HEK293 (cell line): ENCODE measurements around the gene CSMD2.

ENCODE experiments used
- CTCF ChIA-PET: fragments of 350-600 bp; formaldehyde crosslinking; extraction: SDS; loops from one replicate; lab custom pipeline; 2021; ENCODE audit warnings: antibody characterized with exemption; lab: Yijun Ruan, JAX
- POLR2A ChIA-PET: fragments of 300-600 bp; formaldehyde crosslinking; extraction: SDS; loops from one replicate; lab custom pipeline; 2020; ENCODE audit warnings: antibody characterized with exemption, inconsistent platforms; lab: Yijun Ruan, JAX
- H3K27ac ChIP-seq: fragments of 200-500 bp; sonication (Bioruptor generic); 2 replicates; pipeline ENCODE4 v1.5.1; 2014; ENCODE audit warnings: low read depth, low read length, control low read depth, inconsistent platforms; ENCODE audit errors: extremely low read depth
- H3K36me3 ChIP-seq, 2 experiments: fragments of 200-500 bp in 1 of 2; sonication (Bioruptor generic) in 1 of 2; 1 replicate in 1 of 2; 2 replicates in 1 of 2; pipeline ENCODE4 v1.5.1; 2014 to 2017; ENCODE audit warnings: inconsistent platforms in 2 of 2, low read length in 2 of 2; ENCODE audit not compliant: control insufficient read depth in 2 of 2, insufficient read depth in 1 of 2
- H3K4me1 ChIP-seq: fragments of 200-500 bp; sonication (Bioruptor generic); 2 replicates; pipeline ENCODE4 v1.5.1; 2014; ENCODE audit warnings: mild to moderate bottlenecking, low read length, inconsistent platforms; ENCODE audit not compliant: control insufficient read depth, insufficient read depth
- H3K4me3 ChIP-seq: 2 replicates; pipeline ENCODE4 v1.5.1; 2011; ENCODE audit warnings: low read depth, mild to moderate bottlenecking, control low read depth, low read length, moderate library complexity
- H3K9me3 ChIP-seq: fragments of 200-500 bp; sonication (Bioruptor generic); 2 replicates; pipeline ENCODE4 v1.5.1; 2014; ENCODE audit warnings: low read depth, low read length, inconsistent platforms; ENCODE audit not compliant: control insufficient read depth, insufficient read depth
- GLI2 ChIP-seq: fragments of 450-650 bp; formaldehyde crosslinking; IDR thresholded peaks from 2 replicates; pipeline ENCODE4; 2017; ENCODE audit warnings: missing biosample characterization, missing genetic modification characterization, low read depth, borderline replicate concordance
- ZBTB1 ChIP-seq: fragments of 450-650 bp; formaldehyde crosslinking; IDR thresholded peaks from 2 replicates; pipeline ENCODE4 v1.5.1; 2016; ENCODE audit warnings: missing biosample characterization, missing genetic modification characterization
- ZNF19 ChIP-seq: fragments of 450-650 bp; formaldehyde crosslinking; IDR thresholded peaks from 2 replicates; pipeline ENCODE4; 2016; ENCODE audit warnings: missing biosample characterization, missing genetic modification characterization, low read depth
- ZNF211 ChIP-seq: fragments of 450-650 bp; formaldehyde crosslinking; IDR thresholded peaks from 2 replicates; pipeline ENCODE4 v1.5.1; 2016; ENCODE audit warnings: low read depth, missing biosample characterization, missing genetic modification characterization
- ZNF544 ChIP-seq: fragments of 450-650 bp; formaldehyde crosslinking; IDR thresholded peaks from 2 replicates; pipeline ENCODE4 v1.5.0; 2017; ENCODE audit warnings: missing biosample characterization, missing genetic modification characterization
- ZNF830 ChIP-seq: fragments of 450-650 bp; IDR thresholded peaks from 2 replicates; pipeline ENCODE4 v1.5.0; 2018; ENCODE audit warnings: missing biosample characterization, missing genetic modification characterization, low read depth, mild to moderate bottlenecking, moderate library complexity
- ZSCAN23 ChIP-seq: fragments of 450-650 bp; formaldehyde crosslinking; IDR thresholded peaks from 2 replicates; pipeline ENCODE4 v1.5.1; 2016; ENCODE audit warnings: missing biosample characterization, missing genetic modification characterization
- TF ChIP-seq, protein P1 (sequence below): fragments of 450-650 bp; formaldehyde crosslinking; IDR thresholded peaks from 2 replicates; pipeline ENCODE4 v1.5.1; 2016; ENCODE audit warnings: missing biosample characterization, missing genetic modification characterization, borderline replicate concordance
- TF ChIP-seq, protein P2 (sequence below): fragments of 450-650 bp; formaldehyde crosslinking; IDR thresholded peaks from 2 replicates; pipeline ENCODE4 v1.5.1; 2017; ENCODE audit warnings: missing biosample characterization, mild to moderate bottlenecking, missing genetic modification characterization, moderate library complexity
- TF ChIP-seq, protein P3 (sequence below): fragments of 450-650 bp; formaldehyde crosslinking; IDR thresholded peaks from 2 replicates; pipeline ENCODE4 v1.5.1; 2016; ENCODE audit warnings: missing biosample characterization, missing genetic modification characterization
- TF ChIP-seq, protein P4 (sequence below): fragments of 450-650 bp; formaldehyde crosslinking; IDR thresholded peaks from 2 replicates; pipeline ENCODE4 v1.5.1; 2016; ENCODE audit warnings: missing biosample characterization, missing genetic modification characterization, low read depth
- TF ChIP-seq, protein P5 (sequence below): fragments of 450-650 bp; formaldehyde crosslinking; IDR thresholded peaks from 2 replicates; pipeline ENCODE4 v1.5.1; 2016; ENCODE audit warnings: missing biosample characterization, missing genetic modification characterization
- TF ChIP-seq, protein P6 (sequence below): fragments of 450-650 bp; formaldehyde crosslinking; conservative IDR thresholded peaks from 2 replicates; pipeline ENCODE4 v1.5.1; 2016; ENCODE audit warnings: low read depth, missing biosample characterization, missing genetic modification characterization

CSMD2 gene

DNA sequence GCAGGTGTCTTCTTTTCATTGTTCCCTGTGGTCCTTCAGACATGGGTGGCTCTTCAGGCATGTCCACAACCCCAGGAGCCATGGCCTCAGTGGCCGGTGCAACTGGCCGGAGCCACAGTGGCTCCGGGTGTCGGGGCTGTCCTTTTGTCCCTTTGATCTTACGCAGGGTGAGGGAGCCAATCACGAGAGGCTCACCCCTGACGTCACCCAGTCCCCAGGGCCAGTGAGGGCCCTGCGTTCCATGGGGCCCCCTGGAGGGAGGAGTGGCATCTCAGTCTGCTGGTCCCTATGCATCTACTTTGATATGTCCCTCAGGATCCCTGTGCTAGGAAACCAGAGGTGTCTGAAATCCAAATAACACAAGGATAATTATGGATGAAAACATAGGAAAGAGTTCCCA lies 663.3 kb downstream of the CSMD2 start:
- ChIA-PET CTCF (no interaction called here), POLR2A (no interaction called here)
- H3K27ac ChIP-seq, result no peak overlapping the region
- H3K4me3 ChIP-seq, result no peak overlapping the region
- peaks cover 0 to 18% of the 10 kb centered on the region in 2 experiments; a peak in 1 of 3 replicates for H3K36me3 ChIP-seq
- no peaks in the 10 kb centered on the region for H3K9me3 ChIP-seq
- TF ChIP-seq ZNF211 (tag by site-specific recombination) (no peak), ZNF544 (tag by site-specific recombination) (no peak), GLI2 (tag by site-specific recombination) (no peak), ZNF19 (tag by site-specific recombination) (no peak), ZNF830 (no peak), ZSCAN23 (tag by site-specific recombination) (no peak), ZBTB1 (tag by site-specific recombination) (no peak)
- TF ChIP-seq, protein P1, sequence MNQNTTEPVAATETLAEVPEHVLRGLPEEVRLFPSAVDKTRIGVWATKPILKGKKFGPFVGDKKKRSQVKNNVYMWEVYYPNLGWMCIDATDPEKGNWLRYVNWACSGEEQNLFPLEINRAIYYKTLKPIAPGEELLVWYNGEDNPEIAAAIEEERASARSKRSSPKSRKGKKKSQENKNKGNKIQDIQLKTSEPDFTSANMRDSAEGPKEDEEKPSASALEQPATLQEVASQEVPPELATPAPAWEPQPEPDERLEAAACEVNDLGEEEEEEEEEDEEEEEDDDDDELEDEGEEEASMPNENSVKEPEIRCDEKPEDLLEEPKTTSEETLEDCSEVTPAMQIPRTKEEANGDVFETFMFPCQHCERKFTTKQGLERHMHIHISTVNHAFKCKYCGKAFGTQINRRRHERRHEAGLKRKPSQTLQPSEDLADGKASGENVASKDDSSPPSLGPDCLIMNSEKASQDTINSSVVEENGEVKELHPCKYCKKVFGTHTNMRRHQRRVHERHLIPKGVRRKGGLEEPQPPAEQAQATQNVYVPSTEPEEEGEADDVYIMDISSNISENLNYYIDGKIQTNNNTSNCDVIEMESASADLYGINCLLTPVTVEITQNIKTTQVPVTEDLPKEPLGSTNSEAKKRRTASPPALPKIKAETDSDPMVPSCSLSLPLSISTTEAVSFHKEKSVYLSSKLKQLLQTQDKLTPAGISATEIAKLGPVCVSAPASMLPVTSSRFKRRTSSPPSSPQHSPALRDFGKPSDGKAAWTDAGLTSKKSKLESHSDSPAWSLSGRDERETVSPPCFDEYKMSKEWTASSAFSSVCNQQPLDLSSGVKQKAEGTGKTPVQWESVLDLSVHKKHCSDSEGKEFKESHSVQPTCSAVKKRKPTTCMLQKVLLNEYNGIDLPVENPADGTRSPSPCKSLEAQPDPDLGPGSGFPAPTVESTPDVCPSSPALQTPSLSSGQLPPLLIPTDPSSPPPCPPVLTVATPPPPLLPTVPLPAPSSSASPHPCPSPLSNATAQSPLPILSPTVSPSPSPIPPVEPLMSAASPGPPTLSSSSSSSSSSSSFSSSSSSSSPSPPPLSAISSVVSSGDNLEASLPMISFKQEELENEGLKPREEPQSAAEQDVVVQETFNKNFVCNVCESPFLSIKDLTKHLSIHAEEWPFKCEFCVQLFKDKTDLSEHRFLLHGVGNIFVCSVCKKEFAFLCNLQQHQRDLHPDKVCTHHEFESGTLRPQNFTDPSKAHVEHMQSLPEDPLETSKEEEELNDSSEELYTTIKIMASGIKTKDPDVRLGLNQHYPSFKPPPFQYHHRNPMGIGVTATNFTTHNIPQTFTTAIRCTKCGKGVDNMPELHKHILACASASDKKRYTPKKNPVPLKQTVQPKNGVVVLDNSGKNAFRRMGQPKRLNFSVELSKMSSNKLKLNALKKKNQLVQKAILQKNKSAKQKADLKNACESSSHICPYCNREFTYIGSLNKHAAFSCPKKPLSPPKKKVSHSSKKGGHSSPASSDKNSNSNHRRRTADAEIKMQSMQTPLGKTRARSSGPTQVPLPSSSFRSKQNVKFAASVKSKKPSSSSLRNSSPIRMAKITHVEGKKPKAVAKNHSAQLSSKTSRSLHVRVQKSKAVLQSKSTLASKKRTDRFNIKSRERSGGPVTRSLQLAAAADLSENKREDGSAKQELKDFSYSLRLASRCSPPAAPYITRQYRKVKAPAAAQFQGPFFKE (tag by site-specific recombination), result no peak
- TF ChIP-seq, protein P2, sequence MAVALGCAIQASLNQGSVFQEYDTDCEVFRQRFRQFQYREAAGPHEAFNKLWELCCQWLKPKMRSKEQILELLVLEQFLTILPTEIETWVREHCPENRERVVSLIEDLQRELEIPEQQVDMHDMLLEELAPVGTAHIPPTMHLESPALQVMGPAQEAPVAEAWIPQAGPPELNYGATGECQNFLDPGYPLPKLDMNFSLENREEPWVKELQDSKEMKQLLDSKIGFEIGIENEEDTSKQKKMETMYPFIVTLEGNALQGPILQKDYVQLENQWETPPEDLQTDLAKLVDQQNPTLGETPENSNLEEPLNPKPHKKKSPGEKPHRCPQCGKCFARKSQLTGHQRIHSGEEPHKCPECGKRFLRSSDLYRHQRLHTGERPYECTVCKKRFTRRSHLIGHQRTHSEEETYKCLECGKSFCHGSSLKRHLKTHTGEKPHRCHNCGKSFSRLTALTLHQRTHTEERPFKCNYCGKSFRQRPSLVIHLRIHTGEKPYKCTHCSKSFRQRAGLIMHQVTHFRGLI, result no peak
- TF ChIP-seq, protein P3, sequence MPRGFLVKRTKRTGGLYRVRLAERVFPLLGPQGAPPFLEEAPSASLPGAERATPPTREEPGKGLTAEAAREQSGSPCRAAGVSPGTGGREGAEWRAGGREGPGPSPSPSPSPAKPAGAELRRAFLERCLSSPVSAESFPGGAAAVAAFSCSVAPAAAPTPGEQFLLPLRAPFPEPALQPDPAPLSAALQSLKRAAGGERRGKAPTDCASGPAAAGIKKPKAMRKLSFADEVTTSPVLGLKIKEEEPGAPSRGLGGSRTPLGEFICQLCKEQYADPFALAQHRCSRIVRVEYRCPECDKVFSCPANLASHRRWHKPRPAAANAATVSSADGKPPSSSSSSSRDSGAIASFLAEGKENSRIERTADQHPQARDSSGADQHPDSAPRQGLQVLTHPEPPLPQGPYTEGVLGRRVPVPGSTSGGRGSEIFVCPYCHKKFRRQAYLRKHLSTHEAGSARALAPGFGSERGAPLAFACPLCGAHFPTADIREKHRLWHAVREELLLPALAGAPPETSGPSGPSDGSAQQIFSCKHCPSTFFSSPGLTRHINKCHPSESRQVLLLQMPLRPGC (tag by site-specific recombination), result no peak
- TF ChIP-seq, protein P4, sequence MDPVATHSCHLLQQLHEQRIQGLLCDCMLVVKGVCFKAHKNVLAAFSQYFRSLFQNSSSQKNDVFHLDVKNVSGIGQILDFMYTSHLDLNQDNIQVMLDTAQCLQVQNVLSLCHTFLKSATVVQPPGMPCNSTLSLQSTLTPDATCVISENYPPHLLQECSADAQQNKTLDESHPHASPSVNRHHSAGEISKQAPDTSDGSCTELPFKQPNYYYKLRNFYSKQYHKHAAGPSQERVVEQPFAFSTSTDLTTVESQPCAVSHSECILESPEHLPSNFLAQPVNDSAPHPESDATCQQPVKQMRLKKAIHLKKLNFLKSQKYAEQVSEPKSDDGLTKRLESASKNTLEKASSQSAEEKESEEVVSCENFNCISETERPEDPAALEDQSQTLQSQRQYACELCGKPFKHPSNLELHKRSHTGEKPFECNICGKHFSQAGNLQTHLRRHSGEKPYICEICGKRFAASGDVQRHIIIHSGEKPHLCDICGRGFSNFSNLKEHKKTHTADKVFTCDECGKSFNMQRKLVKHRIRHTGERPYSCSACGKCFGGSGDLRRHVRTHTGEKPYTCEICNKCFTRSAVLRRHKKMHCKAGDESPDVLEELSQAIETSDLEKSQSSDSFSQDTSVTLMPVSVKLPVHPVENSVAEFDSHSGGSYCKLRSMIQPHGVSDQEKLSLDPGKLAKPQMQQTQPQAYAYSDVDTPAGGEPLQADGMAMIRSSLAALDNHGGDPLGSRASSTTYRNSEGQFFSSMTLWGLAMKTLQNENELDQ, result no peak
- TF ChIP-seq, protein P5, sequence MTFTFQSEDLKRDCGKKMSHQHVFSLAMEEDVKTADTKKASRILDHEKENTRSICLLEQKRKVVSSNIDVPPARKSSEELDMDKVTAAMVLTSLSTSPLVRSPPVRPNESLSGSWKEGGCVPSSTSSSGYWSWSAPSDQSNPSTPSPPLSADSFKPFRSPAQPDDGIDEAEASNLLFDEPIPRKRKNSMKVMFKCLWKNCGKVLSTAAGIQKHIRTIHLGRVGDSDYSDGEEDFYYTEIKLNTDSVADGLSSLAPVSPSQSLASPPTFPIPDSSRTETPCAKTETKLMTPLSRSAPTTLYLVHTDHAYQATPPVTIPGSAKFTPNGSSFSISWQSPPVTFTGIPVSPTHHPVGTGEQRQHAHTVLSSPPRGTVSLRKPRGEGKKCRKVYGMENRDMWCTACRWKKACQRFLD (tag by site-specific recombination), result no peak
- TF ChIP-seq, protein P6, sequence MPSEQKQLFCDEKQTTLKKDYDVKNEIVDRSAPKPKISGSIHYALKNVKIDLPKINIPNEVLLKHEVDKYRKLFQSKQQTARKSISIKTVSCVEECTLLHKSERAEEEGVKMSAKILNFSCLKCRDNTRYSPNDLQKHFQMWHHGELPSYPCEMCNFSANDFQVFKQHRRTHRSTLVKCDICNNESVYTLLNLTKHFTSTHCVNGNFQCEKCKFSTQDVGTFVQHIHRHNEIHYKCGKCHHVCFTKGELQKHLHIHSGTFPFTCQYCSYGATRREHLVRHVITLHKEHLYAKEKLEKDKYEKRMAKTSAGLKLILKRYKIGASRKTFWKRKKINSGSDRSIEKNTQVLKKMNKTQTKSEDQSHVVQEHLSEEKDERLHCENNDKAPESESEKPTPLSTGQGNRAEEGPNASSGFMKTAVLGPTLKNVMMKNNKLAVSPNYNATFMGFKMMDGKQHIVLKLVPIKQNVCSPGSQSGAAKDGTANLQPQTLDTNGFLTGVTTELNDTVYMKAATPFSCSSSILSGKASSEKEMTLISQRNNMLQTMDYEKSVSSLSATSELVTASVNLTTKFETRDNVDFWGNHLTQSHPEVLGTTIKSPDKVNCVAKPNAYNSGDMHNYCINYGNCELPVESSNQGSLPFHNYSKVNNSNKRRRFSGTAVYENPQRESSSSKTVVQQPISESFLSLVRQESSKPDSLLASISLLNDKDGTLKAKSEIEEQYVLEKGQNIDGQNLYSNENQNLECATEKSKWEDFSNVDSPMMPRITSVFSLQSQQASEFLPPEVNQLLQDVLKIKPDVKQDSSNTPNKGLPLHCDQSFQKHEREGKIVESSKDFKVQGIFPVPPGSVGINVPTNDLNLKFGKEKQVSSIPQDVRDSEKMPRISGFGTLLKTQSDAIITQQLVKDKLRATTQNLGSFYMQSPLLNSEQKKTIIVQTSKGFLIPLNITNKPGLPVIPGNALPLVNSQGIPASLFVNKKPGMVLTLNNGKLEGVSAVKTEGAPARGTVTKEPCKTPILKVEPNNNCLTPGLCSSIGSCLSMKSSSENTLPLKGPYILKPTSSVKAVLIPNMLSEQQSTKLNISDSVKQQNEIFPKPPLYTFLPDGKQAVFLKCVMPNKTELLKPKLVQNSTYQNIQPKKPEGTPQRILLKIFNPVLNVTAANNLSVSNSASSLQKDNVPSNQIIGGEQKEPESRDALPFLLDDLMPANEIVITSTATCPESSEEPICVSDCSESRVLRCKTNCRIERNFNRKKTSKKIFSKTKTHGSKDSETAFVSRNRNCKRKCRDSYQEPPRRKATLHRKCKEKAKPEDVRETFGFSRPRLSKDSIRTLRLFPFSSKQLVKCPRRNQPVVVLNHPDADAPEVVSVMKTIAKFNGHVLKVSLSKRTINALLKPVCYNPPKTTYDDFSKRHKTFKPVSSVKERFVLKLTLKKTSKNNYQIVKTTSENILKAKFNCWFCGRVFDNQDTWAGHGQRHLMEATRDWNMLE (tag by site-specific recombination), result no peak
- H3K4me1 ChIP-seq, result no peaks in the 10 kb centered on the region
